GM06990 (cell line): ENCODE data around the gene SLC32A1.

Experiments
- DNase-seq: peaks from one replicate; pipeline ENCODE4 v3.0.0-alpha.2; 2011; ENCODE audit not compliant: insufficient read length; ENCODE audit errors: extremely low read depth
- H3K27me3 ChIP-seq: replicated peaks from 2 replicates; pipeline ENCODE4 v1.6.0; 2011; ENCODE audit warnings: low read length; ENCODE audit not compliant: control insufficient read depth, insufficient read depth
- H3K36me3 ChIP-seq: 2 replicates; pipeline ENCODE4 v1.5.1; 2011; ENCODE audit warnings: low read length; ENCODE audit not compliant: control insufficient read depth, insufficient read depth
- H3K4me3 ChIP-seq: replicated peaks from 2 replicates; pipeline ENCODE4 v1.5.1; 2011; ENCODE audit warnings: low read depth, mild to moderate bottlenecking, control low read depth, low read length
- TF ChIP-seq, protein P1 (sequence below): IDR thresholded peaks from 2 replicates; pipeline ENCODE4 v1.5.1; 2011; ENCODE audit warnings: low read length, control low read depth, mild to moderate bottlenecking, inconsistent platforms; ENCODE audit not compliant: insufficient read depth, poor library complexity, severe bottlenecking

Gene SLC32A1, protein sequence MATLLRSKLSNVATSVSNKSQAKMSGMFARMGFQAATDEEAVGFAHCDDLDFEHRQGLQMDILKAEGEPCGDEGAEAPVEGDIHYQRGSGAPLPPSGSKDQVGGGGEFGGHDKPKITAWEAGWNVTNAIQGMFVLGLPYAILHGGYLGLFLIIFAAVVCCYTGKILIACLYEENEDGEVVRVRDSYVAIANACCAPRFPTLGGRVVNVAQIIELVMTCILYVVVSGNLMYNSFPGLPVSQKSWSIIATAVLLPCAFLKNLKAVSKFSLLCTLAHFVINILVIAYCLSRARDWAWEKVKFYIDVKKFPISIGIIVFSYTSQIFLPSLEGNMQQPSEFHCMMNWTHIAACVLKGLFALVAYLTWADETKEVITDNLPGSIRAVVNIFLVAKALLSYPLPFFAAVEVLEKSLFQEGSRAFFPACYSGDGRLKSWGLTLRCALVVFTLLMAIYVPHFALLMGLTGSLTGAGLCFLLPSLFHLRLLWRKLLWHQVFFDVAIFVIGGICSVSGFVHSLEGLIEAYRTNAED

DNA sequence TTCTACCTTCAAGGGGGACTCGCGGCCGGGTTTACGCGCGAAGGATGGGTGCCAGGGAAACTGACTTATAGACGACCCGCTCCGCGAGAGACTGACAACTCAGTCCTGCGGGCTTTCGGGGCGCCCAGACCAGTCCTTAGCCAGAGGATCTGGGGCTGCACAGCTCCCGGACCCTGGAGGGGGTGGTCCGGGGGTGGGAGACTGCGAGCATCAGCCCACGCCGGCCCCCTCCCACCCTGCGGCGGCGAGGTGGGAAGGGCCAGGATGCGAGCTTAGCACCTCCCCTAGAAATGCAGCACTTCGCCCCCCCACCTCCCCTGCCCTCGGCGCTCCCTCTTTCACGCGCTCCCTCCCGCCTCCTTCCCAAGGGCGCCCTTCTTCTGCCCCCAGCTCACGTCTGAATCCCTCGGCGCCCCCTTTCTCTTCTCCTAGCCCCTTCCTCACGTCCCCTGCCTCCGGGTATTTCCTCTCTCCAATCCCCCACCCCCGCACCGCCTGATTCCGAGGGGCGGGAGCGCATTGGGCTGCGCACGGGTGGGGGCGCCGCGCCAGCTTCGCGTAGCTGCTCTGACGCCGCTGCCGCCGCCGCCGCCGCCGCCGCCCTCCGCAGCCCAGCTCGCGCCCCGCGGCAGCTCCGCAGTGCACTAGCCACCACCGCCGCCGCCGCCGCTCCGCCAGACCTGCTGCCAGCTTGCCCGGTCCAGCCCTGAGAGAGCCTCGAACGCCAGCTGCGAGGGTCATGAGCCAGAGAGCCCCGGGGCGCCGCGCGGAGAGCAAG is at the start of gene SLC32A1:
Gene SLC32A1 (plus strand): TSS at position 639 of the 778 bp plus-strand sequence. CDS start 239 bp downstream, outside the sequence.
- TF ChIP-seq, protein P1, sequence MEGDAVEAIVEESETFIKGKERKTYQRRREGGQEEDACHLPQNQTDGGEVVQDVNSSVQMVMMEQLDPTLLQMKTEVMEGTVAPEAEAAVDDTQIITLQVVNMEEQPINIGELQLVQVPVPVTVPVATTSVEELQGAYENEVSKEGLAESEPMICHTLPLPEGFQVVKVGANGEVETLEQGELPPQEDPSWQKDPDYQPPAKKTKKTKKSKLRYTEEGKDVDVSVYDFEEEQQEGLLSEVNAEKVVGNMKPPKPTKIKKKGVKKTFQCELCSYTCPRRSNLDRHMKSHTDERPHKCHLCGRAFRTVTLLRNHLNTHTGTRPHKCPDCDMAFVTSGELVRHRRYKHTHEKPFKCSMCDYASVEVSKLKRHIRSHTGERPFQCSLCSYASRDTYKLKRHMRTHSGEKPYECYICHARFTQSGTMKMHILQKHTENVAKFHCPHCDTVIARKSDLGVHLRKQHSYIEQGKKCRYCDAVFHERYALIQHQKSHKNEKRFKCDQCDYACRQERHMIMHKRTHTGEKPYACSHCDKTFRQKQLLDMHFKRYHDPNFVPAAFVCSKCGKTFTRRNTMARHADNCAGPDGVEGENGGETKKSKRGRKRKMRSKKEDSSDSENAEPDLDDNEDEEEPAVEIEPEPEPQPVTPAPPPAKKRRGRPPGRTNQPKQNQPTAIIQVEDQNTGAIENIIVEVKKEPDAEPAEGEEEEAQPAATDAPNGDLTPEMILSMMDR, result no peak
- H3K27me3 ChIP-seq, result peaks cover 11% of the 10 kb centered on the region
- peak; percentile 10 for DNase-seq
- no peaks in the 10 kb centered on the region for H3K36me3 ChIP-seq
- no peak within 1 kb of the TSS for H3K4me3 ChIP-seq

- Histone ChIP-seq H3K36me3 (no peaks in the 10 kb centered on the region), H3K27me3 (no peaks in the 10 kb centered on the region; the same call in 1 of the 2 replicates), H3K4me3 (peak overlapping the region; percentile 16; the same call in 1 of the 2 replicates)
- TF ChIP-seq, protein P1, result no peak
- no peak for DNase-seq
Observed at GRCh38 chr20:38674765-38675133, 49.5 kb upstream of the SLC32A1 start.

- Histone ChIP-seq H3K27me3 (no peaks in the 10 kb centered on the region; the same call in 1 of the 2 replicates), H3K36me3 (no peaks in the 10 kb centered on the region), H3K4me3 (no peak overlapping the region)
- no peak for DNase-seq
- TF ChIP-seq, protein P1, result no peak
Observed at GRCh38 chr20:38676576-38676975, 47.7 kb upstream of the SLC32A1 start.

DNA sequence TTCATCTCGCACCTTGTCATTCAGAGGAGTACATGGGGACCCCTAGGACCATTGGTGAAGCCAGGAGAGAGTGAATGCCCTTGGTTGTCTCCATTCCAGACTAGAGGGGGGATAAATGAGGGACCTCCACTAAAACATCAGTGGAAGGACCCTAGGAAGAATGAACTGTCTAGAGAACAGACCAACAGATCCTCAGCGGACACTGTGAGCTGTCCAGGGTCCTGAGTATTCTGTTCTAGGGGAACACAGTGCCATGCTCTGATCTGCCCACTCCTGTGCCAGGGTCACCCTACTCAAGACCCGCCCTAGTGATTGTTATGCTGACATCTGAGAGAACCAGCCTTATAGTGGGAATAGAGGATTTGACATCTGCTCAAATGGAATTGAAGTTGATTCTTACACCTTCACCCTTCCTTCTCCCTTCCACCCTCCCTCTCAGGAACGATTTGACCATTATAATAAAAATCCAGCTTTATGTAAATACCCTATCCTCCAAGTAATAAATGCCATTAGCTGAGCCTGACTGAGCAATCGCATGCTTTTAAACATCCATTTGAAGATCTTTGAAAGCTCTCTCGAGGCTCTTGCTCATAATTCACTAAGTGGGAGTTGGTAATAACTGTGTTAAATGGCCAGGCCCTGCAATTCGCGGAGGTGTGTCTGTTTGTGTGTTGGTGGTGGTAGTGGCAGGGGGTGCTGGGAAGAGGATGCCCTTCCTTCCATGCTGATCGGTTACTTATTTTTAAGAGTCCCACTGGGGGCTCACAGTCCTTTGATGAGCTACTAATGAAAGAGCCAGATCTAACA is 43.6 kb upstream of the SLC32A1 start:
- no peak overlapping the region for H3K4me3 ChIP-seq
- no peak for DNase-seq
- TF ChIP-seq, protein P1, result no peak
- no peaks in the 10 kb centered on the region for H3K27me3 ChIP-seq
- no peaks in the 10 kb centered on the region for H3K36me3 ChIP-seq

DNA sequence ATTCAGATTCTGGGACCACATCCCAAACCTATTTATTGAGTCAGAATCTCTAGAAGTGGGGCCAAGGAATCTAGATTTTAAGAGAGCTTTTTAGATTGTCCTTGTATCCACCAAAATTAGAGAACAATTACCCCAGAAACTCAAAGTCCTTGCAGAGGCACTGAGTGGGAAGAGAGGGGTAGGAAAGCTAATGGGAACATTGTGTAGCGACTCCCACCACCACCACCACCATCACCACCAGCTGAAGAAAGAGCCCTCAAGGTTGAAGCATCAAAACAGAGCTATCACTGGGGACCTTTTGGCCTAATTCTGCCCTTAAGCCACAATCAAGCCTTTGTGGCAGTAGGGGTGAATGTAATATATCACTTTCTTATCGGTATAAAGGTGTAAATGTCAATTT is 39.0 kb upstream of the SLC32A1 start:
- DNase-seq, result no peak
- Histone ChIP-seq H3K27me3 (no peaks in the 10 kb centered on the region; the same call in 1 of the 2 replicates), H3K4me3 (no peak overlapping the region), H3K36me3 (no peaks in the 10 kb centered on the region)
- TF ChIP-seq, protein P1, result no peak
